ENCODE results near the gene IQCM. TPM values are rescaled to one million over a fixed set of nuclear protein-coding genes. Genes with fewer than 3 reads are reported as not detected.
"Not testable (repeated sequence)": the region's sequence is repeated elsewhere in the genome, so short reads cannot be mapped to it uniquely, and the experiment has no call there.

The IQCM gene
- total RNA-seq, 1 donor from 2014 or later = not detected

- TF ChIP-seq CTCF (conservative IDR thresholded peaks at IDR 0.05; ENCODE audit: low read depth, low read length) = no peak
- H3K4me3 ChIP-seq (ENCODE audit: low read depth, low read length) = no peak overlapping the region
- DNase-seq (ENCODE audit: low read depth) = no peak
These were observed 328.8 kb downstream of the IQCM start for GRCh38 chr4:149486861-149487260.

- H3K4me3 ChIP-seq (ENCODE audit: low read depth, low read length); DNase-seq (ENCODE audit: low read depth): not testable (repeated sequence)
These were observed 347.0 kb downstream of the IQCM start for GRCh38 chr4:149468669-149469068.

- no peak for TF ChIP-seq CTCF (conservative IDR thresholded peaks at IDR 0.05; ENCODE audit: low read depth, low read length)
- no peak overlapping the region for H3K4me3 ChIP-seq (ENCODE audit: low read depth, low read length)
- DNase-seq (ENCODE audit: low read depth) = no peak
These were observed 349.2 kb downstream of the IQCM start for GRCh38 chr4:149466446-149466845.

- no peak for DNase-seq (ENCODE audit: low read depth)
- H3K4me3 ChIP-seq (ENCODE audit: low read depth, low read length) = no peak overlapping the region
- no peak for TF ChIP-seq CTCF (conservative IDR thresholded peaks at IDR 0.05; ENCODE audit: low read depth, low read length)
These were observed 349.7 kb downstream of the IQCM start for GRCh38 chr4:149465955-149466354.

- no peak for TF ChIP-seq CTCF (conservative IDR thresholded peaks at IDR 0.05; ENCODE audit: low read depth, low read length)
- no peak overlapping the region for H3K4me3 ChIP-seq (ENCODE audit: low read depth, low read length)
- DNase-seq (ENCODE audit: low read depth) = no peak
These were observed 372.1 kb downstream of the IQCM start for GRCh38 chr4:149443537-149443936.

- no peak for TF ChIP-seq CTCF (conservative IDR thresholded peaks at IDR 0.05; ENCODE audit: low read depth, low read length)
- no peak for DNase-seq (ENCODE audit: low read depth)
- no peak overlapping the region for H3K4me3 ChIP-seq (ENCODE audit: low read depth, low read length)
These were observed 374.3 kb downstream of the IQCM start for GRCh38 chr4:149441338-149441737.

GRCh38 chr4:149426461-149426860 is 389.2 kb downstream of the IQCM start:
- H3K4me3 ChIP-seq (ENCODE audit: low read depth, low read length) = no peak overlapping the region
- DNase-seq (ENCODE audit: low read depth) = no peak
- no peak for TF ChIP-seq CTCF (conservative IDR thresholded peaks at IDR 0.05; ENCODE audit: low read depth, low read length)

- TF ChIP-seq CTCF (conservative IDR thresholded peaks at IDR 0.05; ENCODE audit: low read depth, low read length) = no peak
- no peak for DNase-seq (ENCODE audit: low read depth)
- H3K4me3 ChIP-seq (ENCODE audit: low read depth, low read length) = no peak overlapping the region
These were observed 406.1 kb downstream of the IQCM start for GRCh38 chr4:149409555-149409962.

All from epithelial cell of proximal tubule (primary cell).